DND-41 (cell line): Measurements from ENCODE around the gene SPHK1.

ENCODE experiments used
- ATAC-seq: fragments of 200-7000 bp; cut with Tn5 transposase; 3 replicates; pipeline ENCODE4 v1.9.1; 2021; ENCODE audit warnings: low read depth; ENCODE audit not compliant: insufficient read depth
- DNase-seq: peaks from one replicate; pipeline ENCODE4 v3.0.0-alpha.2; 2020
- H2AFZ ChIP-seq: 2 replicates; pipeline ENCODE4 v1.6.0; 2012; ENCODE audit warnings: low read depth, low read length
- H3K27ac ChIP-seq: 2 replicates; pipeline ENCODE4 v1.5.1; 2012; ENCODE audit warnings: low read length, inconsistent platforms
- H3K27me3 ChIP-seq: fragments of 200-600 bp; sonication (generic); 2 replicates; pipeline ENCODE4 v1.6.0; 2012; ENCODE audit warnings: low read length, mild to moderate bottlenecking, inconsistent platforms; ENCODE audit not compliant: insufficient read depth, poor library complexity
- H3K36me3 ChIP-seq: 2 replicates; pipeline ENCODE4 v1.5.1; 2012; ENCODE audit warnings: low read length, inconsistent platforms; ENCODE audit not compliant: insufficient read depth
- H3K4me1 ChIP-seq: 2 replicates; pipeline ENCODE4 v1.5.1; 2012; ENCODE audit warnings: mild to moderate bottlenecking, low read length; ENCODE audit not compliant: insufficient read depth
- H3K4me2 ChIP-seq: 2 replicates; pipeline ENCODE4 v1.6.0; 2012; ENCODE audit warnings: mild to moderate bottlenecking, moderate library complexity, low read length, inconsistent platforms; ENCODE audit not compliant: insufficient read depth
- H3K4me3 ChIP-seq, 2 experiments: fragments of 200-600 bp in 1 of 2; shearing (Covaris generic) in 1 of 2; 2 replicates each; pipeline ENCODE4 v1.5.1; 2012 to 2016; ENCODE audit warnings: inconsistent platforms in 2 of 2, low read length in 2 of 2, mild to moderate bottlenecking in 2 of 2, low read depth in 1 of 2, moderate library complexity in 1 of 2
- H3K79me2 ChIP-seq: 2 replicates; pipeline ENCODE4 v1.6.0; 2012; ENCODE audit warnings: low read length, inconsistent platforms; ENCODE audit not compliant: insufficient read depth
- H3K9ac ChIP-seq: 2 replicates; pipeline ENCODE4 v1.6.0; 2012; ENCODE audit warnings: low read depth, mild to moderate bottlenecking, inconsistent platforms, low read length, moderate library complexity
- H3K9me3 ChIP-seq: 2 replicates; pipeline ENCODE4 v1.5.1; 2012; ENCODE audit warnings: low read length, moderate library complexity, mild to moderate bottlenecking, inconsistent platforms; ENCODE audit not compliant: insufficient read depth, severe bottlenecking
- H4K20me1 ChIP-seq: 2 replicates; pipeline ENCODE4 v1.6.0; 2012; ENCODE audit warnings: low read length; ENCODE audit not compliant: insufficient read depth
- CTCF ChIP-seq: IDR thresholded peaks from 2 replicates; pipeline ENCODE4 v1.5.1; 2012; ENCODE audit warnings: borderline replicate concordance, low read length, moderate library complexity, mild to moderate bottlenecking; ENCODE audit not compliant: poor library complexity, severe bottlenecking; ENCODE audit errors: extremely low read depth
- EZH2 ChIP-seq: IDR thresholded peaks from 3 replicates; pipeline ENCODE4 v1.6.1; 2012; ENCODE audit warnings: borderline replicate concordance, low read depth, mild to moderate bottlenecking, moderate library complexity, low read length, inconsistent platforms; ENCODE audit not compliant: severe bottlenecking

Gene SPHK1

DNA sequence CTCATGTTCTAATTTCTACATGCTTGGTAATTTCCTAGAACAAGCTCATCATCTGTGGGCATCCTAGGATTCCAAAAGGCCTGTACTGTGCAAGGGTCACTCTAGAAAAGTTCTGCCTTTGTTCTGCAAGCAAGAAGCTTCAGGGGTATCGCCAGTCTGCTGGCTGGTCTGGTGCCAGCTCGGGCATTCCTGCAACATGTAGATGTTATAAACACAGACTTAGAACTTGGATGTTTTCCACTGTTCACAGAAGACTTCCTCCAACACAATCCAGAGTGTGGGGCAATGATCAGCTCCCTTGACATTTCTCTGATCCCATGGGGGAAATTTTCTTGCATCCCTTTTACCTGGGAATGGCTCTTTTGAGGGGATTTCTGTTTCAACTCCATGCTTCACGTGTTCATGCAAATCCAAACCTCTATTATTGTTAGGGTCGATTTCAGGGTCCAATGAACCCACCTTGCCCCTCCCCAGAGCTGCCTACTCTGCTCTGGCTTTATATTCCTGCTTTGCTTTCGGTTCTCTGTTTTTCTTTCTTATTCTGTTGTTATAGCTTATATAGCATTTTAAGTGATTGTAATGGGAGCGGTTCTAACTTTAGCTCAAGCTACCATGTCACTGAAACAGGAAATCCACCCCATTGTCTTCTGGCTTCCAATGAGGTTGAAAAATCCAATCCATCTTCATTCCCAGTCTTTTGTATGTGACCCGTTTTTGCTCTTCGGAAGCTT, 43.3 kb downstream of the SPHK1 start:
- Histone ChIP-seq H2AFZ (no peak overlapping the region), H3K9me3 (no peaks in the 10 kb centered on the region), H3K4me1 (no peaks in the 10 kb centered on the region), H3K9ac (no peak overlapping the region), H3K36me3 (no peaks in the 10 kb centered on the region), H4K20me1 (peaks cover 28% of the 10 kb centered on the region), H3K4me3 (no peak overlapping the region), H3K4me2 (no peak overlapping the region), H3K27ac (no peak overlapping the region), H3K27me3 (no peaks in the 10 kb centered on the region), H3K79me2 (peaks cover 63% of the 10 kb centered on the region)
- no peak for ATAC-seq
- DNase-seq = no peak
- TF ChIP-seq EZH2 (no peak), CTCF (no peak)

DNA sequence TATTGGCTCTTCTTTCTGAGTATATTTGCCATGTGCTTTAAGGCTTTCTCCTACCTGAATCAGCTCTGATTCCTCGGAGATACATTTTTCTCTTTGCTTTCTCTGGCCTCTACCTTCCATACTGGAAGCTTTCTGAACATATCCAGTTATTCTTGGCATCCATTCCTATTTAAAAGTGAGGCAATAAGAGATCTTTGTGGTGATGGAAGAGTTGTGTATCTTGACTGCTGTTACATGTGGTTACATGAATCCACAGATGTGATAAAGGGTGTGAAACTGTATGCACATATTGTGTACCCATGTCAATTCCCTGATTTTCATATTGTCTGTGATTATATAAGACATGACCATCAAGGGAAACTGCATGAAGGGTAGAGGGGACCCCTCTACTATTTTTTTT, 44.1 kb downstream of the SPHK1 start:
- TF ChIP-seq CTCF = no peak
- TF ChIP-seq EZH2 = no peak
- peaks cover 66% of the 10 kb centered on the region for H3K79me2 ChIP-seq
- peaks cover 25% of the 10 kb centered on the region for H4K20me1 ChIP-seq
- no peak for ATAC-seq
- no peaks in the 10 kb centered on the region for H3K4me1 ChIP-seq
- no peak overlapping the region for H3K4me2 ChIP-seq
- H3K9me3 ChIP-seq = no peaks in the 10 kb centered on the region
- H2AFZ ChIP-seq = no peak overlapping the region
- no peak overlapping the region for H3K27ac ChIP-seq
- H3K9ac ChIP-seq = no peak overlapping the region
- H3K4me3 ChIP-seq = no peak overlapping the region
- H3K36me3 ChIP-seq = no peaks in the 10 kb centered on the region
- H3K27me3 ChIP-seq = no peaks in the 10 kb centered on the region
- DNase-seq = no peak

GRCh38 chr17:76431509-76431908, 47.1 kb downstream of the SPHK1 start:
- H3K36me3 ChIP-seq = peaks cover 6% of the 10 kb centered on the region; the same call in 1 of the 2 replicates
- H3K79me2 ChIP-seq = peaks cover 83% of the 10 kb centered on the region
- H3K27me3 ChIP-seq = no peaks in the 10 kb centered on the region
- DNase-seq = no peak
- peaks cover 44% of the 10 kb centered on the region for H4K20me1 ChIP-seq
- H3K9me3 ChIP-seq = no peaks in the 10 kb centered on the region
- no peak overlapping the region for H3K9ac ChIP-seq
- no peak for ATAC-seq
- no peak overlapping the region for H3K4me3 ChIP-seq
- no peaks in the 10 kb centered on the region for H3K4me1 ChIP-seq
- no peak overlapping the region for H2AFZ ChIP-seq
- TF ChIP-seq EZH2 = no peak
- TF ChIP-seq CTCF = no peak
- no peak overlapping the region for H3K27ac ChIP-seq
- no peak overlapping the region for H3K4me2 ChIP-seq

- ATAC-seq (no peak), DNase-seq (no peak)
- H3K27me3 ChIP-seq = no peaks in the 10 kb centered on the region
- no peak overlapping the region for H3K27ac ChIP-seq
- TF ChIP-seq EZH2 (no peak), CTCF (no peak)
- H3K36me3 ChIP-seq = peaks cover 6% of the 10 kb centered on the region; the same call in 1 of the 2 replicates
- H3K4me2 ChIP-seq = no peak overlapping the region
- no peak overlapping the region for H3K4me3 ChIP-seq
- H3K9me3 ChIP-seq = no peaks in the 10 kb centered on the region
- no peaks in the 10 kb centered on the region for H3K4me1 ChIP-seq
- peaks cover 83% of the 10 kb centered on the region for H3K79me2 ChIP-seq
- no peak overlapping the region for H2AFZ ChIP-seq
- peaks cover 44% of the 10 kb centered on the region for H4K20me1 ChIP-seq
- no peak overlapping the region for H3K9ac ChIP-seq
Observed at GRCh38 chr17:76432004-76432403, 47.6 kb downstream of the SPHK1 start.
